ENCODE data around the gene MYH15.

The MYH15 gene

DNA sequence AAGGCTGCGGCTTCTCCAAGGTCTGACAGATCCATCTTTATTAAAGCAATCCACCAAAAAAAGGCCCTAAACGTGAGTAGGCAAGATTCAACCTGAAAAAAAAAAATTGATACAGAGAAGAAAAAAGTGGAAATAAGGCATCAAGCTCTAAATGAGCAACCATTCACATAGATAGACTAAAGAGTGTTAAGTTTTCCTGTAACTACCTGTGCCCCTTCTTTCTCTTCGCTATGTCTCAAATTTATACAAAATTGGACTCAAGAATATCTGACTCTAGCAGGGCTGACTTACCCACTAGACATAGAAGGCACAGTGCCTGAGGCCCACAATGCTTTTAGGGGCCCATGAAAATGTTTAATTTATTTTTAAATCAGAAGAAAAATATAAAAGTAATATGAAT, at the start of gene MYH15:
Gene MYH15 (minus strand): TSS at position 101 of the 400 bp plus-strand sequence. CDS start 66 bp downstream, at position 35.
- DNase-seq: no peak

DNA sequence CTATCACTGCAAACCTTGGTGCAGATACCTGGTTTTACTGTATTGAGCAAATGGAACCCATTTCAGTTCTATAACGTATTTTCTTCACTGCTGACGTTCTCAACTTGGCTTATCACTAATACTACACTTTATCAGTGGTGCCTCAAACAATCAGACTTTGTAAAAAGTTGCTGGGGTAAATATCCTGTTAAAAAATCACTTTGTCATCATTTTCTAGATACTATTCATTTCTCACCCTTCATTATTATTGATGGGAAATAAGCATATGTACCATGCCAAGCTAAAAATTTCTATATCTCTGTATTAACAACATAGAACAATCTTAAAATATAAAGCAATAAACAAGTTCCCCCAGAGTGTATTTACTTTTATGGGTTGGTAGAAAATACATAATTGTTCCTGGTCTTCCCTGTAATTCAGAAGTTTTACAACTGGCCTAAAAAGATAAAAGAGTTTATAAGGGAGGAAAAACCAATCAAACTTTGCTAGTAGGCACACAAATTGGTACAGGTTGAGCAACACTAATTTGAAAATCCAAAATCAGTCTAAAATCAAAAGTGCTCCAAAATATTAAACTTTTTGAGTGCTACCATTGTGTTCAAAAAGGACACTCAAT, 45.7 kb upstream of the MYH15 start:
- no peak for DNase-seq

DNA sequence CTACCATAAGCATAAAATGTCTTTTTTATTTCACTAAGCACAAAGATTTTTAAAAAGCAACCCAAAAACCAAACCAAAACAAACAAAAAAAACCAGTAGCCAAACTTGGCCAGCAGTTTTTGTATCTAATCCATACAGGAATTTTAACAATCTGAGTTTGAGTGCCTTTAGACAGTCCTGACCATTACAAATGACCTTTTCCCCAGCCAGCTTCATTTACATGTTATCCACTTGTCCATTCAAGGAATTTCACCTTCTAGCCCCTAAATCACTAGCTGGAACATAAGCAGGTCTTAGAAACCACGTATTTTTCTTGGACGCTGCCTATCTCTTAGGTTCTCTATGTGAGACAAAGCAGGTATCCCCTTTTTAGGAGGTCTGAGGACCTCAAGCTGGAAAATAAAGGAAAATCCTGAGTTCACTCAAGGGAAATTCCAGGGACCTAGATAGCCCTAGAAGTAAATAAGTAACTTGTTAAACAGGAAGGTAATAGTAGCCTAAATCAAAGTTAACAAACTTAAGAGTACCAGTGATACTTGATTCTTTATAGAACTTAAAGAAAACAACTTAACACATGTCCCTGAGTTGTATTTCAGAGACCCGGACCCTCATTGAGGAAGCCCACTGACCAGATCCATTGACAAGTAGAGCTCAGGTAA, 44.6 kb upstream of the MYH15 start:
- no peak for DNase-seq

- no peak for DNase-seq
Observed at GRCh38 chr3:108554229-108554628, 43.8 kb upstream of the MYH15 start.

- peak; percentile 72 for DNase-seq
Observed at GRCh38 chr3:108552267-108553159, 42.1 kb upstream of the MYH15 start.

GRCh38 chr3:108548886-108549285, 38.5 kb upstream of the MYH15 start:
- no peak for DNase-seq

GRCh38 chr3:108548304-108548703, 37.9 kb upstream of the MYH15 start:
- no peak for DNase-seq

DNA sequence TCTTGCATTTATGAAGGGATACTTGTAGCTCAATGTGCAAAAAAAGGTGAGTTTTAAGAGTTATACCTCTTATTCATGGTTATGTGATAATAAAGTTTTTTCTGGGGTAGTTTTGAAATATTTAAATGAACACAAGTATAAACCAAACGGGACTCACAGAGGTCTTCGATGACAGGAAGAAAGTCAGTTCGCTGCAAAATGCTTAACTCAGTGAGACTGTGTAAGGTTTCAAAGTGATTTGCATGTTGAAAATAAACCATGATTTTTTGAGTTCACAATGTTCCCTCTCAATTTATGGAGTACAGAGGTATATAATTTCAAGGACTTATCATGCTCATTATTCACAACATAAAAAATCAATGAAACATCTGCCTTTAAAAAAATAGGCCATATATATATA, 36.3 kb upstream of the MYH15 start:
- DNase-seq: no peak

- no peak for DNase-seq
Observed at GRCh38 chr3:108546247-108546646, 35.9 kb upstream of the MYH15 start.

DNA sequence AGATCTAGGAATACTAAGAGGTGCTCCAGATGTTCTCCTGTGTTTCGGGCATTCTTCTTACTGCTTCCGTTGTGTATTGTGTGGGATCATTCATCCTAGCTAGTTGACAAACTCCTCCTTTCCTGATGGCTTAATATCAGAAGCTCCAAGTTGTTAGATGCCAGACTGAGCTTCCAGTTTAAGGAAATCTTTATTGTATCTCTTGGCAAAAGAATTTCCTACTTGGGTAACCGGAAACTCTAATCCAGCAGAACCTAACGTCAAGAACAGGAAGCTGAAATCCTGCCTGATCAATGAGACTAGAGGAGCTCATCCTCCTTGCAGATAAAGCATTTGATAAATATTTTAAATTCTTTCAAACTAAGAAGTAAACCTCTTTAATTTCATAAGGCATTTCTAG, 27.7 kb upstream of the MYH15 start:
- no peak for DNase-seq

GRCh38 chr3:108528459-108529252, 18.3 kb upstream of the MYH15 start:
- DNase-seq: no peak

- no peak for DNase-seq
Observed at GRCh38 chr3:108527817-108528216, 17.4 kb upstream of the MYH15 start.

DNA sequence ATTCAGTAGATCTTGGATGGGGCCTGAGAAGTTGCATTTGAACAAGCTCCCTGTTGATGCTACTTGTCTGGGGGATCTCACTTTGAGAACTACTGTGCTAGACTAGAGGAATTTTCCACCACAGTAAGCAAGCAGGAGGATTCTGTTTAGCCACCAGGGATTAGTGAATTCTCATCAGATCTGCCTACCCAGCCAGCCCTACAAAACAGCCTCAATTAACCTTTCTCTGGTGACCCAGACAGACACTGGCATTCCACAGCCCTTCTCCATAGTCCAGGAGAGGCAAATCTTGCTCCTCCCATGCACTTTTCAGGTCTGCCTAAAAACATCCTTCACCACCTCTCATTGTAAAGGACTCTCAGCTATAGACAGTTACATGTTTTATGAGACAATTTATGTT, 16.7 kb upstream of the MYH15 start:
- no peak for DNase-seq

DNA sequence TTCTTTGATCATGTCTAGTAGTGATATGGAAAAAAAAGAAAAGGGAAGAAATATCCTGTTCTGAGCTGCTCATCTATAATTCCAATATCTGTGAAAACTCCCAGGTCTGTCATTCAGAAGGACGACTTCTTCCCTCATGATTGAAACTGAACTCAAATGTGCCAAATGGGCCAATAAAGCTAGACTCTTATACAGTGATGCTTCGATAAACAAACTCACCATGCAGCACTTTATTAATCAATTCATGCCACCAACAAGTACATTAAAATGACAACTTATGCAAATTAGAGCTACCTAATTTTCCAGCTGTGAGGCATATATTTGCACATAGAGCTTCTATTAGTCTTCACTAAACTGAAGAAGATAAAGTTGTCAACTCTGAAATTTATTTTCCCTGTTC, 15.6 kb upstream of the MYH15 start:
- no peak for DNase-seq

- DNase-seq: peak; percentile 10
Observed at GRCh38 chr3:108525256-108525655, 14.9 kb upstream of the MYH15 start.

GRCh38 chr3:108524537-108524936, 14.1 kb upstream of the MYH15 start:
- DNase-seq: no peak

DNA sequence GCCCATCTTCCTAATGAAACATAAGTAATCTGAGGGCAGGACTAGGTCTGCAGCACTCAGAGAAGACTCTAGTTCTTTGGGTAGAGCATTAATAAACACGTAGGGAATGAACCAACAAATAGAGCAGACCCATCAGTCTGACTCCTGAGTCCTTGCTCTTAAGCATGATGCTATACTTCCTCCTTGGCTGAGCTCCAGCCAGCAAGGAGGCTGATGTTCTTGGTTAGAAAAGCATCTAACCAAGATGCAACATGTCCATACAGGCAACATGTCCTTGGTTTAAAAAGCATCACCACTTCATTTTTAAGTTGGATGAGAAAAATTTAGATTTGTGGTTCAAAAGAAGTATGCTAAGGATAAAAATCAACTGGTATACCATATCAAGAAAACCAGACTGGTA, 8.5 kb upstream of the MYH15 start:
- DNase-seq: no peak

GRCh38 chr3:108516881-108517280, 6.5 kb upstream of the MYH15 start:
- no peak for DNase-seq

GRCh38 chr3:108513961-108514360, 3.6 kb upstream of the MYH15 start:
- no peak for DNase-seq

DNA sequence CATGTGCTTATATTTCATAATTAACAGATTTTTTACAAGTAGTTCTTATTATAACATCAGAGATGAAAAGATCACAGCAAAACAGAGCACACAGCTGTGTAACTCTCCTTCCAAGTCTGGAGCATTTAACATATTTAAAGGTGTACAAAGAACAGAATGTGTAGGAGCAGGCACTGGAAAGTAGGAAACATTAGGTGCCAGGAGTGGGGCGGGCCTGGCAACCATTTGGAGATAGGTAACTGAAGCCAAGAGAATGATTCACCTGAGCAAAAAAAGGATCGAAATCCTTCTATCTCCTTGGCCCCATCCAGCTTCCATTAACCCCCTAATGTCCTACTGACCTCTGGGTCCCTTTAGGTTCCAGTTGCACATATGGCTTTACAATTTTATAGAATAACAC, 2.3 kb upstream of the MYH15 start:
- DNase-seq: no peak

GRCh38 chr3:108511490-108511889, 1.1 kb upstream of the MYH15 start:
- DNase-seq: no peak

GRCh38 chr3:108511055-108511454, 659 bp upstream of the MYH15 start:
- DNase-seq: no peak

DNA sequence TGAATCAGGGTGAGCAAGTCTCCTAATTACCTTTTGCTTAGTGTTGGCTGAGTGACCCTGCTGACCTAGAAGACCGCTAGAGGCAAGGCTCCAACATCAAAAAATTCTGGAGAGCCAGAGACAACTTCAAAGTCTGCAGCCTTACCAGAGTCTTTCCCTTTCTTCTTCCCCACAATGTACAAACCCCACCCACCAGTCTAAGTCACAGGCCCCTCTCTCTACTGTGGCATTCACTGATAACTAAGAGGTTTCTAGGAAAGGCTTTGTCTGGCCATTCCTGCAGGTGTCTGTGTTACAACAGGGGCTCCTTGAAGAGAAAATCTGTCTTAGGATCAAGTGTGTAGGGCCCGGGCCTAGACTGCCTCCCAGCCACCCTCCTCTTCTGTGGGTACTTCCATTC, 525 bp downstream of the MYH15 start:
- DNase-seq: peak; percentile 25
